NCI-H2196 treated with DMSO at 0.1 percent for 48 hours (cell line): ENCODE results near the gene MIPOL1.

Source experiments
- DNase-seq: peaks from one replicate; lab custom pipeline; 2025; ENCODE audit not compliant: unreplicated experiment; lab: John Stamatoyannopoulos, UW

The MIPOL1 gene

DNA sequence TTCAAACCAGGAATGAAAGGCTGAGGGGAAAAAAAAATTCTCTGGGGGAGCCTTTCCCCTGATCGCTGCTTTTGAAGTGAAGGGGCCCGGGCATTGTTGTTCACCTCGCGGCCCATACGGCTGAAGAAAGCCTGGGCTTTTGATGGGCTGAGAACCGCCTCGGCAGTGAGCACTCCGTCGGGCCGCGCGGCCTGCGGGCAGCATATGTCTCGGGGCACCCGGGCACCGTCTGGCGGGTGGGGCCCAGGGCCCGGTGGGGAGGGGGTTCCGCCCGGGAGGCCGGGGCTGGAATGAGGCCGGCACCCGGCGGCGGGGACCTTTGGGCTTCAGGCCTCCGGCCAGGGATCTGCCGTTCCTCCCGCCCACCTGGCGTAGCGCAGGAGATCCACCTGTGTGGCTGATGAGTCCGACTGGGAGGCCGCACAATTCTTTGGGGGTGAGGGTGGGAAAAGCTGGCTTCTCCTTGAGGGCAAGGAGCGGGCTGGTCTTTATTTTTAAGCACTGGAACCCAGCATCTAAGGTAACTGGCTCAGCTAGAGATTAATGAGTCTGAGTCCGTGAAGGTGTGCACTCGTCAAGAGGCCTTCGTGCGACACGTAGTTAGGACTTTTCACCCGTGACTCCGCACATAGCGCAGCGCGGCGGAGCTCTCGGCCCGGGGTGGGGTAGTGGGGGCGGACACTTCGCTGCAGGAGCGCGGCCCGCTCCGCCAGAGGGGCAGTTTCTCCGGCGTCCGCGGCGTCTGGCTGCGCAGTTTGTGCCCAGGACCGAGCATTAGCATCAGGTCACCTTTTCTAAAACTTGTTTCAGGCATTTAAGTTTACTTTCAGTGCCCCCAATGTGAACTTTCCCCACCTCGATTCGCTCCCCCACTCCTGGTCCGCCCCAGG is 386.7 kb downstream of the MIPOL1 start:
- DNase-seq, result peak; percentile 37

DNA sequence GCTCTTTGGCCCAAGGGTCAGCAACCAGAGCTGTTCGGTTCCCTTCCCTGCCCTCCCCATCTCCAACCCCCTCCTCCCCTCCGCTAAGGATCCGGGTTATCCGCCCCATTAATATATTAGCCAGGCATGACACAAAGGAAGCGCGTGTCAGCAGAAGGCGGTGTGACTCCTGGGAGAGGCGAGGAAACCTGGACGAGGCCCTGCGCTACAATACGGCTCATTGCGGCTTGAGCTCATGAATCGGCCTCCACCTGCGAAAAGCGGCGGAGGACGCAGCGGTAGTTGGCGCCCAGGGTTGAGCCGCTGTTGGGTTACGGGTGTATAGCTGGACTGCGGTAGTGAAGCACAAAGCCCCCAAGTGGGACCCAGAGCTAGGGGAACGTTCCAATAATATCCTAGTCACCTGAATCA is 387.4 kb downstream of the MIPOL1 start:
- peak; percentile 77 for DNase-seq

DNA sequence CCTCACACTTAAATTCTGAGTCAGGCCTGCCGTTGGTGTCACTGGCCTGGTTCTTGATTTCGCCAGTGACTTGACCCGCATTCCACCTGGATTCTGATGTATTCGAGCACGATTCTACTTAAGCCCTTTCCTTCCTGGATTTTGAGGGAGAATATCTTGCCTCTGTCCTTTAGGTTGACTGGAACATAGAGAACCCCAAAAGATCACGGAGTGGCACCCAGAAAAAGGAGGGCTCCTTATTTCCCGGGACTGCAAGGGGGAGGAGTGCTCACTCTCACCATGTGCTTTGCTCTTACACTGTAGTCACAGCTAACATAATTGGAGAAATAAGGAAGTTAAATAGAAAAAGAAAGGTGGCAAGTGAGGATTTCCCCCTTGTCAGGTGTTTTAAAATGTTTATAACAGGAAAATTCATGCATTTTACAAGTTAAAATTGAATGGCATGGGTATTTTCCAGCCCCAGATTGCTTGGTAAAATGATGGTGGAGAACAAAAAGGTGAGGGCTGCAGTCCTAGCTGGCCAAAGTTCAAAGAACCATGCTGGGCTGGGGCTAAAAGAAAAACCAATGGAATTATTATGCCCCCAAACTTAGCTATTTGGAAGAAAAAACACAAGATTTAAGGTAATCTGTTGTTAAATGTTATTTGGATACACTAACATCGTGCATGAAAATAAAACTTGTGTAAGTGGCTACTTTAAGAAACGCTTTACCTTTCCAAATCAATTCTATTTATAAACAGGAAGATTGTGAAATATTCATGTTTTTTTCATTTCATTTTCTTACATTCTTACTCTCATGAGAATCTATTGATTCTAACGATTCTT is 388.4 kb downstream of the MIPOL1 start:
- DNase-seq, result peak; percentile 38

DNA sequence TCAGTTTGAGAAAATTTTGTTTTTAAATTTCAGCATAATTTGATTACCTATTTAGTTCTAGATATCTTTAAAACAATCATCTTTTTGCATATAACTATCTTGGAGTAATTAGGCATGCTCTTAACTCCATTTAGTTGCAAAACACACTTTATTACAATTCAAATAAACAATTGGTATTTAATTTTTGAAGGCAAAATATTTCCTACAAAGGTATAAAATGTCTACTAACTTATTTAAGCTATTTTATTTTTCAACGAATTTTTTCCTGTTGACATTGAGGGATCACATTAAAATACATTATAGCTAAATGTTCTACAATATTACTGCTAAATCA is 389.0 kb downstream of the MIPOL1 start:
- DNase-seq, result no peak

DNA sequence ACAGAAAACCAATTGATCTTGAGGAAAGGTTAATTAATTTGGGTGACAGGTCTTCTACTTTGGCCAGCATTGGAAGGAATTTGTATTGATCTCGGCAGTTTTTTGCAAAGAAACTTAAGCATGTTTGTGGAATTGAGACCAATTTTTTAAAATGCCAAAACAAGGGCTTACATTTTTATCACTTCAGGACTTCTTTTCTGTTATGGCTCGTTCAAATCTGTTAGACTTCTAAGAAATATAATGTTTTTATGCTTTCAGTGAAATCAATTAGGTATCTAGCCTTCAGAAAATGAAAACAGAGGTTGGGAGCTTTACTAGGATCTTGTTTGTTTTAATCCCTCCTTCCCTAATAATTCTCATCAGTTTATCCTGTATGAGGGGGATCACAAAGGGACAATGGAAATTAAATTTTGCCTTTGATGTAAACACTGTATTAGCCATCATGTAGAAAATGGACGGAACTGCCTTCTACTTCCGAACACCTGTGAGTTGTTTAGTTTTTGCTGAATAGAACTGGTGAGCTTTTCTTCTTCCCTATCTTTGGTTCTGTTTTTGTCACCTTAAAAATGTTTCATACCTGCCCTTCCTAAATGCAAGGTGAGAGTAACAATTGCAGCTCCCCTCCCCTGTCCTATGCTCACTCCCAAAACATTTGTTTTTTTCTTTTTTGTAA is 389.5 kb downstream of the MIPOL1 start:
- DNase-seq, result no peak

DNA sequence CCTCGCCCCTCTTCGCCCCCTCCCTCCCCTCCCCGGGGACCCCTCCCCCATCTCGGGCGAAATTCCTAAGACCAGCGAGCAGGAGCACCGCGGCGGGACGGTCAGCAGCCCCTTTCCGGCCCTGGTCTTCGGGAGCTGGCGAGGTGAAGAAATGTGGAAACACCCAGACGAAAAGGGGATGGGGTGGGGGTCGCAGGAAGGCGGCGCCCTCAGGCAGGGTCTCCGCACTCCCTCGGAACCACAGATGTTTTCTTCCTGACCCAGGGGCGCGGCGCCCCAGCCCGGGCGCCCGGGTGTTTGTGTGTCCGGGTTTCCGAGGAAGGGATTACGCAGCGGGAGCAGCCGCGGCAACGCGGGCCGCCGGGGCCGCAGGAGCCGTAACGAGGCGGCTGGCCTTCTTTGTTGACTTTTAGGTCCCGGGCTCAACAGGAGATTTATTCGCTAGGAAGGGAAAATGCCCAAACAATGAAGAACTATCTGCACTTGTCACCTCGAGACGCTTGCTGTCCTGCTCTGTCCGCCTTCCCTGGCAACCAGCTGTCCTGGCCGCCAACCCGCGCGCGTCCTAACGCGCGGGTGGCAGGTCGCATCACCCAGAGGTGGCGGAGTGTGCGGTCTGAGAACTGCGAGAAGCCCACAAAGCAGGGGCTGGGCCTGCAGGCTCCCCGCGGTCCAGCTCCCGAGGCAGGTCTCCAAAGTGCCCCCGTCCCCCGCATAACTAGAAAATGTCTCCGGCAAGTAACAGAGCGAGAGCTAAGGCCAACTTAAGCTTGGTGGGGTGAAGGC is 390.3 kb downstream of the MIPOL1 start:
- peak; percentile 17 for DNase-seq

DNA sequence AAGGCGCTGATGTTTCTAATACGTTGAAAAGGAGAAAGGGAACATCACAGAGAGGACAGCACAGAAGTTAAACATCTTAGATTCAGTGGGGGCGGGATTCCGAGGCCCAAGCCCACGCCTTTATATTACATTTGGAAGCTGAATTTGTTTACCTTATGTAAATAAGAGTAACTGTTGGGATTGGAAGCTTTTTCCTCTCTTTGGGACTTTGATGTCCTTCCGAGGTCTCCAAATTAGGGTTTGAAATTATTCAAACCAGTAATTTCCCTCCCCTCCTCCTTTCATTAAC is 390.9 kb downstream of the MIPOL1 start:
- peak; percentile 61 for DNase-seq

DNA sequence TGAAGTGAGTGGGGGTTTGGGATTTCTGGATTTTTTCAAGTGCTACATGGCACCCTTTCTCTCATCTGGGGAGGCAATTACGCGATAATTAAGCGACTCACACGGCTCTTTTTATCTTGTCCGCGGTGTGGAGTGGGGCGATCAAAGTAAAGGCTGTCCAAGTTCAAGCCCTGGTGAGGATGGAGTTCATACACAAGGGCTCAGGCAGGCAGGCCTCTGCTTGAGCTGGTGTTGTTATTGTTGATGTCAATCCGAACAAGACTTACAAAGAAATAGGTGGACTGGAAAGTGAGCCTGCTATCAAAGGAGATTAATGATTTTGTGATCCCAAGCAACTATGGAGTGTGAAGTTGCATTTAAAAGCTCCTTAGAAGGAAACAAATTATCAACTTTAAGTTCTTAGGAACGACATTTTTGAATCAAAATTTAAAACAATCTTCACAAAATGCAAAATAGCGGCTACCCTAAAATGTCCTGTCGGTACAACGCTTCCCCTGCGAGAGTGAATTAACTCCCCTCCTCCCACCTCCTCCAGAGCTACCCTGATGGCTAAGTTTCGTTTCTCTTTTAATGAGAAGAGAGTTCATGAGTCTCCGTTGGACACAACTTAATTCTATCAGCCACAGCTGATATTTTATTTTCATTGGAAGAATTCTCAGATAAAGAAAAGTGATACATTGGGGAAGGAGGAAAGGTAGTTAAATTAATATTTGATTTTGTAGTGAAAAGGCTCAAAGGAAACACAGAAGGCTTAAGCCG is 391.4 kb downstream of the MIPOL1 start:
- peak; percentile 61 for DNase-seq

DNA sequence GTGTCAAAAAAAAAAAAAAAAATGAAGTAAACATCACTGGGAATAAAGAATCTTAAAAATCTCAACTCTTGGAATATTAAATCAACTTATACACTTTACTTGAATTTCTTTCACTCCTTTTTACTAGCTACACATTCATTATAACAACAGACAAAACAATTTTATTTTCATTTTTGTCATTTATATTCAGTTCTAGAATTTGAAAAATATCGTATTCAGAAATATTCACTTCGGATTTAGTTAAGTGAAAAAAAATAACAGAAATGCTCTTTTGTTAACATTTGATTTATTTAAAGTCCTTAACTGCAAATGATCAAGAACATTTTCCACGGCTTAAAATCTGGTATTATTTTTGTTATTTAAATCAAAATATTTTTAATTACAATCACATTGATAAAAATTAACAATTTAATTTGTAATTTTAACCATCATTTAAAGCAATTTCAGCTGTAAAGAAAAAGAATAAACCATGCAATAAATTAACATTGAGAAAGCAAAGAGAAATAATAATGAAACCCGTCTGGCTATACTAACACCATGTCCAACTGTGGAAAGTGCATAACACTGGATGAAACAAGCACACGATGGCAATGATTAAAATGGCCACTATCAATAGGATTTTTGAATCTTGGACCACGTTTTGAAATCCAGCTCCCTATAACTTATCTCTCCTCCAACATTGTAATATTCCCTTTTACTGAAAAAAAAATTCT is 392.1 kb downstream of the MIPOL1 start:
- DNase-seq, result no peak

DNA sequence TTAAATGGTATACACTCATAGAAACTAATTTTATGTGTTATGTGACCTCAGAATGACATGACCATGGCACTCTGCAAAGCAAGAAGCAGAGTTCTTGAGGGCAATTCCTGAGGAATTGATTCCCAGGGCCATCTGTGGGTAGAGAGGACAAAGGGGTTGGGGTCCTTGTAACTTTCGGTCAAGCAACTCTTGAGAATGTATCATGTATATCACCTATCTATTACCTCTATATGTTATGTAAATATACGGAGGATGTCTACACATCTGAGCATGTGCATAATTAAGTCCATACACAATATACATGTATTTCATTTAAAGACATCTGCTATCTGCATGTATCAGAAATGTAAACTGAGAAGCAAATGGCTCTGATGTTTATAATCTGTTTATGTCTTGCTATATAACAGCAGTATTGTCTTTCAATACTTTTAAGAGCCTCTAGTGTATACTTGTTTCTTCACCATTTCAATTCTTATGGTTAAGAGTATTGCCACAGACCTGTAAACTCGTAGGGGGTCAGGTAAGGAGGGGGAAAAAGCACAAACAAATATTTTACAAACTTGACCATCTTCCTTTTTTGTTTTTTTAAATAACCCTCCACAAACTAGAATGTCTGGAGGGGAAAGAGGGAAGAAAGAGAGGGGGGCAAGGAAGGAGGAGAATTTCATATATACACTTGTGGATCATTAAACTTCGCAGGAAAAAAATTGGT is 392.8 kb downstream of the MIPOL1 start:
- no peak for DNase-seq

DNA sequence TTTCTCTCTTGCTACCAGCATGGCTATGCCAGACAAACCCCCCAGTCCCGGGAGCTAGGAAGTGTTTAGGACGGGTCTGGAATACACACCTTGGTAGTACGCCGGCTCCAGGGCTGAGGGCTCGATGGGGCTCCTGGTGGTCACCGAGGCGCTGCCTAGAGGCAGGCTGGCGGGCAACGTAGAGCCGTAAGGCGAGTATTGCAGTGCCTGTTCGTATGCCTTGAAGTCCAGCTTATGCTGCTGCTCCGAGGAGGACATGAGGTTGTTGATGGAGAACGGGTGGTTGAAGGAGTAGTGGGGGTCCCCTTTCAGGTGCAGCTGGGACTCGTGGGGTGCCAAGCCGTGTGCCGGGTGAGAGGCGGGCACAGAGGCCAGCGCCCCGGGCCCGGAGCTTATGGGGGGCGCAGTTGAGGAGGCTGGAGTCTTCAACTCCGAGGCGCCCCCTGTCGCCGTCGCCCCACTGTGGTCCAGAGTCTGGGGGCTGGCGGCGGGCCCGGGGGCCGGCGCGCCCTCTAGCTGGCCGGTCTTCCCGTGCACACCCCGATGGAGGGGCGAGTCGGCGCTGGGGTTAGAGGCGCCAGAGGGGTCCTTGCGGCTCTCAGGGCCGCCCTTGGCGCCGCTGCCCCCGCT is 393.7 kb downstream of the MIPOL1 start:
- peak; percentile 54 for DNase-seq

DNA sequence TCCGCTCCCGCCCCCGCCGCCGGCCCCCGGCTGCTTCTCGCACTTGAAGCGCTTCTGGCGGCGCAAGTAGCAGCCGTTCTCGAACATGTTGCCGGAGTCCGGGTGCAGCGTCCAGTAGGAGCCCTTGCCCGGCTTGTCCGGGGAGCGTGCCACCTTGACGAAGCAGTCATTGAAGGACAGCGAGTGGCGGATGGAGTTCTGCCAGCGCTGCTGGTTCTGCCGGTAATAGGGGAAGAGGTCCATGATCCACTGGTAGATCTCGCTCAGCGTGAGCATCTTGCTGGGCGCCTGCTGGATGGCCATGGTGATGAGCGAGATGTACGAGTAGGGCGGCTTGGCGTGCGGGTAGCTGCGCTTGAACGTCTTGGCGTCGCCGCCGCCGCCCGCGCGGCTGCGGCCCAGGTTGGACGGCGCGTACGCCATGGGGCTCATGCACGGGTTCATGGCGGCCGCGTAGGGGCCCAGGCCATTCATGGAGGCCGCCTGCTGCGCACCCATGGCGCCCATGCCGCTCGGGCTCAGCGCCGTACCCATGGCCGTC is 394.3 kb downstream of the MIPOL1 start:
- no peak for DNase-seq

DNA sequence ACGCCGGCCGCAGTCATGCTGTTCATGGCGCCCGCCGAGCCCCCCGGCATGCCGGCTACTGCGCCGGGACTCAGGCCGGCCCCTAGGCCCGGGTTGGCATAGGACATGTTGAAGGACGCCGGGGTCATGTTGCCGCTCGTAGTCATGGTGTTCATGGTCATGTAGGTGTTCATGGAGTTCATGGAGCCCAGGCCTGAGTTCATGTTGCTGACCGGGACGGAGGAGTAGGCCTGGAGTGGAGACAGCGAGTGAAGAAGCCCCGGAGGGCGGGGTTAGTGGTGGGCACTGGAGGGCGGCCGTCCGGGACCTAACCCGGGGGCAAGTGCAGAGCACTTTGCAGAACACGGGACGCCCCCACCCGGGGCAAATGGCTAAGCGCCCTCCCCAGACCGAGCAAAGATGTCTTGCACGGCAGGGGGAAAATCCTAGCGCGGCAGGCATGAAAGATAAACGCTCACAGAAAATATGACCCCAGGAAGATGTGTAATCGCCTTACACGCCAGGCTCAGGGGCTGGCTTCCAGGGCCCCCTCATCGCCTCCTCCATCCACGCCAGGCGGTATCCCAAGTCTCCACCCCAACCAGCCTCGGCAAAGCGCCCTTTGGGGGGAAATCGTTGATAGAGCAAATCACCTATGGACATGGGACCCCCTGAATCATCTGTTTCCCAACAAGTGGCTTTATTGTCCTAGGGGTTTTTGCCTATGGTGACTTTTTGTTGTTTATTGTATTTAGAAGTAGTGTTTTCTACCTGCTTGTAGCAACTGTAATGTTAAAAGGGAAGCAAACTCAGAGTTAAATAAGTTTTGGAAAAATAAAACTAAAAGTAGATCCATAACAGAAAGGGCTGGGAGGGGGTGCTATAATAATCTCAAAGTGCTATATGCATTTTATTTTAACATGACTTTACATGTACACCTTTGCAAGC is 395.0 kb downstream of the MIPOL1 start:
- DNase-seq, result peak; percentile 40

DNA sequence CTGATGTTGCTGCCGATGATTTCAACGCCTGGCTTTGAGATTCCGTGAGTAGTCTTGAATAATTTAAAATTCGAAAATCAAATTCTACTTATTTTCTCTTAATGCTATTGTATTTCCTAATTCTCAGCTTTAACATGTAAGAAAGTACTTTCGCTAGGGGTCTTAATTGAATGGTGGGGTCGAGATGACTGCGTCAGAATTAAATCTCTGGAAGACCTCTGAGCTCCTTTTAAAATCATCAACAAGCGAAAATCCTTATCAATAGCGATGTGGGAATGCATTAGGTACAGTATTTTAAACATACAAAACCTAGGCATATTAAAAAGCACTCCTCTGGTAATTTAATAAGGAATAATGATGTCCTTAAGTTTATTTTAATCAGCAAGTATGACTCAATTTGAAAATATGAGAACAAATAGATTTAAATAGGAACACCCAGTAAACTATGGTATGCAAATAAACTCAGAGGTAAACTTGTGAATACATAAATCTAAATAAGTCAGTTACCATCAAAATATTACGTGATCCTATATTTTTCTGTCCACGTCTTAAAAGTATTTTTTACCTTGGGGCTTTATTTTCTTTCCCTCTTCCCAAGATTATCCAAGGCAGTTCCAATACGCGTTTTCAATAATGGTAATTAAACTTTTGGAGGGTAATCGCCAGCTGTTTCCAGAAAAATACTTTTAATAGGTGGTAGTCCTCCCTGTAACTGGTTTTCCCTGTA is 395.9 kb downstream of the MIPOL1 start:
- no peak for DNase-seq

DNA sequence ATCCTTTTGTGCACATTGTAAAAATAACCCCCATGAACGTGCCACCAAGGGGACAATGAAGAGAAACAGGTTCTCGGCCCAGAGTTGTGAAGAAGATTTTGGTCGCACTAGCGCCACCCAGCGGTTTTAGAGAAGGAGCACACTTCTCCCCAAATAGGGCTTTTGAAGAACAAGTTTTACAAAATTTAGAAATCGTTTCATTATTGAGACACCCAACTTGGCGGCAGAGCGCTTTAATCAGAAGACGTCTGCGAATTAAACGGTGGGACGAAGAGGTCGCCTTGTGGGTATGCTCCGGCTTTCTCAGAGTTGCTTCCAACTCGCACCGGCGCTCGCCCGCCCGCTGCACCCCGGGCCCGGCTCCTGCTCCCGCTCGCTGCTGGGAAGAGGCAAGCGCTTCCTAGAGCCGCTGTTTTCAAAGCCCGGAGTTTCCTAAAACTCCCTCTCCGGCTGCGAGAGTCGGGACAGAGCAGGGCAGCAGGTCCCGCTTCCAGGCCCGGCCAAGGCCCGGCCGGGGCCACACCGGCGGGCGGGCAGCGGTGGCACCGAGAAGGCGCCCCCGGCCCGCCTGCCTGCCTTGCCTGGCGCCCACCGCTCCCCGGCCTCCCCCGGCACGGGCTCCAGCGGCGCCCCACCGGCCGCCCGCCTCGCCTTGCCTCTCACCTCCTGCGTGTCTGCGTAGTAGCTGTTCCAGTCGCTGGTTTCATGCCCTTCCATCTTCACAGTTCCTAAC is 396.7 kb downstream of the MIPOL1 start:
- peak; percentile 90 for DNase-seq
